ENCODE results near the gene COLQ.

The COLQ gene

DNA sequence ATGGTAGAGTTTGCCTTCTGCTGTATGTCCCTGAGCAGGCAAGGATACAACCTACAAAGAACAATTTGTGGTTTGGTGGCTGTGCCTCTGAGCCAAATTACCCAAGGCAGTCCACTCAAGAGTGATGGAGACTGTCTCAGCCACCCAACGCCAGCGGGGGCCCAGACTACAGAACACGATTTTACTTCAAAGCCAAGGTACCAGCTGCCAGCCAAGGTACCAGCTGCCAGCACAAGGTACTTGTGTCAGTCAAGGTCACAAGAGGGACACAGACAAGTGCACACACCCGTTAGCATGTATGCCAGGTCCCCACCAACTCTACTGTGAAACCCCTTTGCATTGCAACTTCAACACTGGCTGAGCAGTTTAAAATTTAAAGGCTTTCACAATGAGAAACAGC is 23.5 kb downstream of the COLQ start:
- no peak for TF ChIP-seq ZFX (IDR thresholded peaks at IDR 0.05)
- TF ChIP-seq, protein P1, sequence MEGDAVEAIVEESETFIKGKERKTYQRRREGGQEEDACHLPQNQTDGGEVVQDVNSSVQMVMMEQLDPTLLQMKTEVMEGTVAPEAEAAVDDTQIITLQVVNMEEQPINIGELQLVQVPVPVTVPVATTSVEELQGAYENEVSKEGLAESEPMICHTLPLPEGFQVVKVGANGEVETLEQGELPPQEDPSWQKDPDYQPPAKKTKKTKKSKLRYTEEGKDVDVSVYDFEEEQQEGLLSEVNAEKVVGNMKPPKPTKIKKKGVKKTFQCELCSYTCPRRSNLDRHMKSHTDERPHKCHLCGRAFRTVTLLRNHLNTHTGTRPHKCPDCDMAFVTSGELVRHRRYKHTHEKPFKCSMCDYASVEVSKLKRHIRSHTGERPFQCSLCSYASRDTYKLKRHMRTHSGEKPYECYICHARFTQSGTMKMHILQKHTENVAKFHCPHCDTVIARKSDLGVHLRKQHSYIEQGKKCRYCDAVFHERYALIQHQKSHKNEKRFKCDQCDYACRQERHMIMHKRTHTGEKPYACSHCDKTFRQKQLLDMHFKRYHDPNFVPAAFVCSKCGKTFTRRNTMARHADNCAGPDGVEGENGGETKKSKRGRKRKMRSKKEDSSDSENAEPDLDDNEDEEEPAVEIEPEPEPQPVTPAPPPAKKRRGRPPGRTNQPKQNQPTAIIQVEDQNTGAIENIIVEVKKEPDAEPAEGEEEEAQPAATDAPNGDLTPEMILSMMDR (conservative IDR thresholded peaks at IDR 0.05), result no peak
- no peak overlapping the region for H3K27ac ChIP-seq

DNA sequence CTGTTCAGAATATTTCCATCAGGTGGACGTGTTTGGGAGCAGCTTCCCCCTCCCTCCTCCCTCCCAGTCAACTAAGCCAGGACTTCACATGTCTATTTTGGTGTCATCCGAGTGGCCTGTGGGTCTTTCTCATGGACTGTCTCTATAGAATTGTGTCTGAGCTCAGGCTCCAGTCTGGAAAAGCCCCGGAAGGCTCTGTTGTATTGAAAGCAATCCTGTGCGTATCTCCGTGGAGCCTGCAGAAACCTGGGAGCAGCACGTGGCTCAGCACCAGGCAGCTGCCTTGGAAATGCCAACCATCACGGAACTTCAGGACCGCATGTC is 25.2 kb downstream of the COLQ start:
- H3K27ac ChIP-seq, result no peak overlapping the region
- TF ChIP-seq ZFX (IDR thresholded peaks at IDR 0.05), result no peak
- TF ChIP-seq, protein P1 (conservative IDR thresholded peaks at IDR 0.05), result no peak

DNA sequence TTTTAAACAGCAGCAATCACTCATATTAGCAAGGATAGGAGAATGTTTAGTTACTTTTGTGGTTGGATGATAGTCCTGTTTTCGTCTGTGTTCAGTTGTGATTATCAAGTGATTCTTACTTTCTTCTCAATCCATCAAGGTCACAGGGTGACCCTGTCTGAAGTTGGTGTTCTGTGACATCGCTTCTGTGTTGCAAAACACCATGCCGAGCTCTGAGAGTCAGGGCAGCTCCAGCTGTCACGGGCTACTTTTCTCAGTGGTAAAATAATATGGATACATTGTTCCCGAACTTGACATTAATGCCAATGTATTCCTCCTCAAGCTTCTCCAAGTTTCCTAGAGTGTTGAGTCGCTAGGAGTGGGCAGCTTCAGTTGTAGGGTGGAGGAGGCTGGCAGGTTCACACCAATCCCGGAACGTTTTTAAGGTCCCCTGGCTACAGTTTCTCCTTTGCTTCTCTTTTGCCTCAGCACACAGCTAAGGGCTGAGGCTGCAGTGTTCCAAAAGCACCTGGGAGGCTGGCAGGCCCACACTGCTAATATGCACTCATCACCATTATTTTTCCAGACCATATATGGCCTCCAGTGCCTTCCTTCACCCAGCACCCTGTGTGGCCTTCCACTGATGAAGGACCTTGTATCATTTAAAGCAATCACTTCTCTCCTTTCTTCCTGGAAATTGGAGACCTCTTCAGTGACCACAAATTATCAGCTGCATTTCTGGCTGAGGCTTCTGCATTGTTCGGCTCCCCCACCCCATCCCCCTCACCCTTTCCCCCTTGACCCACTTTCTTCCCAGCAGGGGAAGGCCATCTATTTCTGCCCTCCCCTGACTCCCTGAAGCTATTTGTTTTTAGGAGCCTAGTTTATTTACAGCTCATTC is 25.8 kb downstream of the COLQ start:
- TF ChIP-seq, protein P1 (conservative IDR thresholded peaks at IDR 0.05), result no peak
- no peak for TF ChIP-seq ZFX (IDR thresholded peaks at IDR 0.05)
- no peak overlapping the region for H3K27ac ChIP-seq

DNA sequence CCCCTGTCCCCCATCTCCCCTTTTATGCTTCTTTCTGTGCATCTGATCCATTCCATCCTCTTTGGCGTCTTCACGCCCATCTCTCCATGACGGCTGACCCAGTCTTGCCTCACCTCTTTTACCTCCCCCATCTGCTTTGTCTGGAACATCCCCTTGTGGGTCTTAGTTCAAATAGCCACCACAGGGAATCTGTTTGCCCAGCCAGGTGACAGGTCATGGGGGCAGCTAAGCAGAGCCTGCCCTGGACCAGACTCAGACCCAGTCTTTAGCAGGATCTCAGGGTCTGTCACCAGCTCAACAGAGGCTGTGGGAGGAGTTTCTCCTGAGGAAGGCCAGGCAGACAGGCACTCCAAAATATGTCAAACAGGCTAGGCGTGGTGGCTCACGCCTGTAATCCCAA is 28.1 kb downstream of the COLQ start:
- H3K27ac ChIP-seq, result no peak overlapping the region
- TF ChIP-seq ZFX (IDR thresholded peaks at IDR 0.05), result no peak
- TF ChIP-seq, protein P1 (conservative IDR thresholded peaks at IDR 0.05), result no peak

DNA sequence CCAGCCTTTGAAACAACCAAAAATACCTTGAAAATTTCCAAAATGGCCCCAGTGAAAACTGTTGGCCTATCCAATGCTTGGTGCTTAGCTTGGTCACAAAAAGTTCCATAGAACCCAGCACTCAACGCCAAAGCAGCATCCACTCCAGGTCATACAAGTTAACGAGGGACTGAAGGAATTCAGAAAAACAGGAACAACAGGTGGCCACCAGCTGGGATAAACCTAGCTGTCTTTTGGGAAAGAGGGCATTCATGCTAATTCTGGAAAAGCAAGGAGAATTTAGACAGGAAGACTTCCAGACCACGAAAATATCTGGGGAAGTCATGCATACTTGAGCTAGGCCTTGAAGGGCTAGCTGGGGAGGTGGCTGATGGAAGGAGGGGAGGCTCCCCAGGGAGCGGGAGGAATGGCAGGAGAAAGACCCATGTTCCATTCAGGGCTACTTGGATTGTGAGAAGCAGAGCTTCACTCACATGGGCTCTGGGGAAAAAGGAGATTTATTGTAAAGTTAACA is 28.6 kb downstream of the COLQ start:
- H3K27ac ChIP-seq, result no peak overlapping the region
- no peak for TF ChIP-seq ZFX (IDR thresholded peaks at IDR 0.05)
- TF ChIP-seq, protein P1 (conservative IDR thresholded peaks at IDR 0.05), result no peak

DNA sequence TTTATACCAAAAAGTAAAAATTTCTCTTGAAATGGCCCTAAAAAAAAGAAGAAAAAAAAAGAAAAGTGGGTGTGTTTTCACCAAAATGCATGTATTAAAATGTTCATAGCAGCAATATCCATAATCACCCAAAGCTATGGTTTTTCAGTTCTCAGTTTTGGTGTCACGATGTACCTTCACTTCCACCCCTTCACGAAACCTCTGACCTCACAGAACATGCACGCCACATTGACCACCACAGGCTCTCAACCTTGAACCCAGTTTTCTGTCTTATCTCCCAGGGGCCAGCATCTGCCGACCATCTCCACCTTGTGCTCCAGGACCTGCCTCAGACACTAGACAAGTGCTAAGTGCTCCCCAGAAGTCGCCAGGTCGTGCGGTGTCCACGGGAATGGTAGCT is 30.4 kb downstream of the COLQ start:
- no peak overlapping the region for H3K27ac ChIP-seq
- TF ChIP-seq ZFX (IDR thresholded peaks at IDR 0.05), result no peak

DNA sequence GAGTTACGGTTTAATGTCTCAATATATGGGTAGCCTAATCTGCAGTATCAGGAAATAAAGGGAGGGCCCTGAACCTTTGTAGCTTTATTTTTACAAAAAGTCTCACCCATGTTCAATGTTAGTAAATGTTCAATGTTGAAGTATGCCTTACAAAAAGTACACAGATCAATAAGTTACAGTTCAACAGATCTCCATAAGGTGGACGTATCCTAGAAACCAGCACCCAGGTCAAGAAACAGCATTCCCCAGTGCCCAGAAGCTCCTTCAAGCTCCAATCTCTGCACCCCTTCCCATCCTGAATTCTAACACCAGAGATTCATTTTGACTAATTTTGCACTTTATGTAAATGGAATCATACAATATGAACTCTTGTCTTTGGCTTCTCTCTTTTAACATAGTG is 31.3 kb downstream of the COLQ start:
- TF ChIP-seq ZFX (IDR thresholded peaks at IDR 0.05), result no peak
- TF ChIP-seq, protein P1 (conservative IDR thresholded peaks at IDR 0.05), result no peak
- no peak overlapping the region for H3K27ac ChIP-seq

DNA sequence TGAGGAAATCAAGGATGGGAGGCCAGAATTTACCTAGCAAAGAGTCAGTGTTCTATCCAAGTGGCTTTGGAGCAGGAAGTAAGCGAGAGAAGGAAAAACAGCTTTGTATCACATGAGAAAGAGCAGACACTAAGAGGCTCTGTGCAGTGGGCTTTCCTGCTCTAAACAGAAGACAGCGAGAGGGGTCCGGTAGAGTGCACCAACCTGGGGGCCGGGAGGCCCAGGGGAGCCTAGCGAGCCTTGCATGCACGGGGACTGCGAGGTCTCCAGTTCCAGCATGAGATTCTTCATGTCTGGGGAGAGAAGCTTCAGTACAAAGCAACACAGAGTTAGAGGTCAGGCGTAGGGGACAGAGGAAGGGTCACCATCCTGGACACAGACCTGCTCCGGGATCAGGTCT is 33.5 kb downstream of the COLQ start:
- TF ChIP-seq, protein P1 (conservative IDR thresholded peaks at IDR 0.05), result no peak
- TF ChIP-seq ZFX (IDR thresholded peaks at IDR 0.05), result no peak
- no peak overlapping the region for H3K27ac ChIP-seq
